SW480 (cell line): ENCODE results near the gene OSGEP.

ENCODE experiments used
- DNase-seq: peaks from one replicate; pipeline ENCODE4 v3.0.0-alpha.2; 2016; ENCODE audit warnings: low spot score

The OSGEP gene

DNA sequence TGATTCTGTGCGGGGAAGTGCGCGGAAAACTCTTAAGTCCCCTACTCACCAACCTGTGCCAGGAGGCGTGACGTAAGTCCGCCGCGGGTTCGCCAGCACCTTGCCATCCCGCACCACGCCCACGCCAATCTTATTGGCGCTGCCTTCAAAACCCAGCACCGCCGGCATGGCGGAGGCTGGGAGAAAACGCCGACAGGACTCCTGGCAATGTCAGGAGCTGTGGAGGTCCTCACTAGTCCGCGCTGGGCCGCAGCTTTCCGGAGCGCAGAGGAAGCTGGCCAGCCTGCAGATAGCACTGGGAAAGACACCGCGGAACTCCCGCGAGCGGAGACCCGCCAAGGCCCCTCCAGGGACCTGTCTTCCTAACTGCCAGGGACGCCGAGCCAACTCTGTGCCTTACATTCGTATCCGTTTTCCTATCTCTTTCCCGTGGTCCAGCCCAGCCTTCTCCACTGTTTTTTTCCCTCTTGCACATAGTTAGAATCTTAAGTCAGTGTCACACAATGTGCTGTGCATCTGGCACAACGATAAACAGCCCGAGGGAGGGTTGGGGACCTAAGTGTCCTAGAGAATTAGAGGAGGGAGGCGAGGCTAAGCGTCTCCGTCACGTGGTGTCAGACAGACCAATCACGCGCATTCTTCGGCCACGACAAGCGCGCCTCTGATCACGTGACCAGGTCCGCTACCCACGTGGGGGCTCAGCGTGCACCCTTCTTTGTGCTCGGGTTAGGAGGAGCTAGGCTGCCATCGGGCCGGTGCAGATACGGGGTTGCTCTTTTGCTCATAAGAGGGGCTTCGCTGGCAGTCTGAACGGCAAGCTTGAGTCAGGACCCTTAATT, at the start of gene OSGEP, which contains the start of gene APEX1:
Gene OSGEP (minus strand): TSS at position 297 of the 839 bp plus-strand sequence. CDS start 129 bp downstream, at position 168.
Gene APEX1 (plus strand): TSS at position 711 of the 839 bp plus-strand sequence. CDS start 420 bp downstream, outside the sequence.
- DNase-seq: peak; percentile 98

GRCh38 chr14:20503898-20504297, 49.3 kb upstream of the OSGEP start:
- DNase-seq: no peak

DNA sequence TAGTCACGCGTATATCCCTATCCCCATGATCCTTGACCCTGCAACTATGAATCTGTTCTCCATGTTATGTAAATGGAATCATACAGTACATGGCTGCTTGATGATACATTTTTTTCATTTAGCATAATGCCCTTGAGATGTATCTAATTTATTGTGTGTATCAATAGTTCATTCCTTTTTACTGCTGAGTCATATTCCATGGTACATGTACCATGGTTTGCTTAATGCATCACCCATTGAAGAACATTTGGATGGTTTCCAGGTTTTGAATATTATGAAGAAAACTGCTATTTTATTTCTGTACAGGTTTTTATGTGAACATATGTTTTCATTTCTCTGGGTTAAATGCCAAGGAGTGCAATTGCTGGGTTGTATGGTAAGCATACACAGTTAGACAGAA, 46.7 kb upstream of the OSGEP start:
- DNase-seq: no peak

- no peak for DNase-seq
Observed at GRCh38 chr14:20499881-20500280, 45.3 kb upstream of the OSGEP start.

- no peak for DNase-seq
Observed at GRCh38 chr14:20499108-20499507, 44.5 kb upstream of the OSGEP start.

GRCh38 chr14:20498622-20499021, 44.0 kb upstream of the OSGEP start:
- DNase-seq: no peak

DNA sequence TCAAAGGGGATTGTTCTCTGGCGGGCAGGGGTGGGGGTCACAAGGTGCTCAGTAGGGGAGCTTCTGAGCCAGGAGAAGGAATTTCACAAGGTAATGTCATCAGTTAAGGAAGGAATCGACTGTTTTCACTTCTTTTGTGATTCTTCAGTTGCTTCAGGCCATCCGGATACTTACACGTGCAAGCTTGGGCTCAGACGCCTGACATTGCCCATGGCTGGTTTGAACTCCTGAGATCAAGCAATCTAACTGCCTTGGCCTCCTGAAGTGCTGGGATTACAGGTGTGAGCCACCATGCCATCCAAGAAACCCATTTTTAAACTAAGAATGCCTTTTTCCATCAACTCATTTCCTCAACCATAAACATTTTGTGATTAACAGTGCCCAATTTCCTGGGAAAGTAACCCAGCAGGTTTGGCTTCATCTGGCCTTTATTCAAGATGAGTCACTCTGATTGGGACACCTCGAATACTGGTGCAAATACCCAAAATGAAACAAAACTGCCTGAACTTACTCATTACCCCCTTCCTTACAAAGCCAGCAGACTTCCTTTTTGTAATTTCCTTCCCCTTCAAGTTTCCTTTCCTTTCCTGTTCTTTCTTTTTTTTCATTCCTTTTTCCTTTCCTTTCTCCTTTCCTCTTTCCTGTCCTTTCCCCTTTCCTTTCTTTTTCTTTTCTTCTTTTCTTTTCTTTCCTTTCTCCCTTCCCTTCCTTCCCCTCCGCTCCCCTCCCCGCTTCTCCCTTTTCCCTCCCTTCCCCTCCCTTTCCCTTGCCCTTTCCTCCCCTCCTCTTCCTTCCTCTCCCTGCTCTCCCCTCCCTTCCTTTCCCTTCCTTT, 40.5 kb upstream of the OSGEP start:
- DNase-seq: no peak

- DNase-seq: no peak
Observed at GRCh38 chr14:20493634-20494033, 39.0 kb upstream of the OSGEP start.

GRCh38 chr14:20492486-20492885, 37.9 kb upstream of the OSGEP start:
- no peak for DNase-seq

GRCh38 chr14:20490563-20490962, 36.0 kb upstream of the OSGEP start:
- no peak for DNase-seq

GRCh38 chr14:20489093-20489994, 34.7 kb upstream of the OSGEP start:
- peak; percentile 41 for DNase-seq

DNA sequence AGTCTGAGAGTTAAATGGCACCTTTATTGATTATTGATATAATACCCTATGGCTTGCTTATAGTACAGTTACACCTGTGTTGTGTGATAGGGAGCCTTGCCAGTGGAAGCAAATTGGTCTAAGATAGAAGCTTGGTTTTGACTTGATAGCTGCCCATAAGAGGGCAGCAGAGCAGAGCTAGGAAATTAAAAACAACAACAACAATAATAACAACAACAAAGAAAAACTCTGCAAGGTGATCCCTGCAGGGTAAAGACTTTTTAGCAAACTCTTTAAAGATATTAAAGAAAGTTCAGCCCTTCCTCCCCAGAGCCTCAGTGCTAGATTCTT, 32.7 kb upstream of the OSGEP start:
- no peak for DNase-seq

- DNase-seq: no peak
Observed at GRCh38 chr14:20486684-20487395, 32.2 kb upstream of the OSGEP start.

DNA sequence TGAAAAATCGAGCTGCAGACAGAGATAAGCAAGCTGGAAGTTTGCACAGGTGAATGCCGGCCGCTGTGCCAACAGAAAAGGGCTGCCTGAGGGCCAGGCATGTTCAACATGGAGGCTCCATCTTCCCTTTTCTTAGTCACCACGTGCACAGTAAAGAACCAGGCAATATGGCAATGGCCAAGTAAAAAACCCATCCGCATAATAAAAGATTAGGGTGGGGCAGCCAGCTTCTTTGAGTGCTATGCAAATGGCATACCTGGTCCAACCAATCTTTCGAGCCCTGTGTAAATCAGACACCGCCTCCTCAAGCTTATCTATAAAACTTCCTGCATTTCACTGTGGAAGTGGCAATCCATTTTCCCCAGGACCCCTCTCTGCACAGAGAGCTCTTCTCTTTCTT, 31.3 kb upstream of the OSGEP start:
- no peak for DNase-seq

DNA sequence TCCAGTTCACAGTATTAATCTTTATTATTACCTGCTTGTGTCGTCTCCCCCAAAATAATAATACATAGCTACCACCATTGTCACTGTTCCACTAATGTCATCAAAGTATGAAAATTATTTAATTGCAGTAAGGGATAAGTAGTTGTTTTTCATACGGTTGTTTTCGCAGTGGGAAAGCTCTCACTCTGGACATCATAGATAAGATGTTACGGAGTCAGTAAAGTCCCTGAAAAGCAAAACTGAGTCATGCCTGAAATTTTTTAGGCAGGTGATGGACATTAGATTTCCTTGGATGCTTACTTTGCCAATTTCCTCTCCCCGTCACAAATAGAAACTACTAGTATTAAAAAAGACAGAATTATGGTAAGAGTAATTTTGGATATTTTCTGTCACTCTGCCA, 27.8 kb upstream of the OSGEP start:
- DNase-seq: no peak

DNA sequence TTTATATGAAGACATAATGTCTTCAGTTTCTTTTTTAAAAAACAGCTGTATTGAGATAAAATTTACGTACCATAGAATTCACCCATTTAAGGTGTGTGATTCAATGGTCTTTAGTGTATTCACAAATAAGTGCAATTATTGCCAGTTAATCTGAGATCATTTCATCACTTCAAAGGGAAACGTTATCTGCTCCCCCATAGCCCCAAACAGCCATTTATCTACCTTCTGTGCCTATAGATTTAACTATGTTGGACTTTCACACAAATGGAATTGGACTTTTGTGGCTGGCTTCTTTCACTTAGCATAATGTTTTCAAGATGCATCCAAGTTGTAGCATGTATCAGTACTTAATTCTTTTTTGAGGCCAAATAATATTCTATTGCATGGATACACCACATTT, 24.3 kb upstream of the OSGEP start:
- no peak for DNase-seq

GRCh38 chr14:20477211-20477876, 22.7 kb upstream of the OSGEP start:
- DNase-seq: no peak

DNA sequence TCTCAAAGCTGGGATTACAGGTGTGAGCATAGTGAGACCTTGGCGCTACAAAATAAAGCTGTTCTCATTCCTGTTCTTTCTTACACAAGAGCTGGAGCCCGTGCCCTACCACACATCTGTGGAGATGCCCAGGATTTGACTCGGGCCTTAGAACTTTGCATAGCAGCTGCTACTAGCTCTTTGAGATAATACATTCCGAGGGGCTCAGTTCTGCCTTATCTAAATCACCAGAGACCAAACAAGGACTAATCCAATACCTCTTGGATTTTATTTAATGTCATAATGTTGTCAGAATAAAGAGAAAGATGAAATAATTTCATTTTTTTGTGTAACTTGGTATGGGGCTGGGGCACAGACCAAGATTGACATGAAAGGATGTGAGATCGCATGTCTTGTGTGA, 22.2 kb upstream of the OSGEP start:
- DNase-seq: no peak

GRCh38 chr14:20472536-20473169, 18.0 kb upstream of the OSGEP start:
- no peak for DNase-seq

GRCh38 chr14:20470603-20470901, 15.9 kb upstream of the OSGEP start:
- DNase-seq: no peak
